Caco-2 (cell line): ENCODE results near the gene ADAMTS3. TPM values are rescaled to one million over a fixed set of nuclear protein-coding genes. Genes with fewer than 3 reads are reported as not detected.

Experiments
- BruUV-seq: library from RNA; stranded (reverse); fragments of 400-500 nt; replicated peaks from 2 replicates; lab custom pipeline; 2021; lab: Mats Ljungman, UMichigan
- CTCF ChIA-PET: fragments of 300-600 bp; sonication (Branson Sonifier 250); formaldehyde crosslinking; loops from one replicate; lab custom pipeline; 2022; ENCODE audit warnings: antibody characterized with exemption; lab: Charles Lee
- POLR2A ChIA-PET: fragments of 300-600 bp; sonication (Branson Sonifier 250); formaldehyde crosslinking; loops from one replicate; lab custom pipeline; 2022; ENCODE audit warnings: antibody characterized with exemption; lab: Charles Lee
- DNase-seq, 2 experiments: peaks; one replicate each; pipeline versions ENCODE4 v3.0.0 to v3.0.0-alpha.2; 2020 to 2022
- H3K27me3 ChIP-seq: replicated peaks from 2 replicates; pipeline ENCODE4 v1.6.0; 2011; ENCODE audit warnings: low read length; ENCODE audit not compliant: control insufficient read depth, insufficient read depth
- H3K36me3 ChIP-seq: 2 replicates; pipeline ENCODE4 v1.5.1; 2011; ENCODE audit warnings: low read length; ENCODE audit not compliant: control insufficient read depth, insufficient read depth
- H3K4me1 ChIP-seq: fragments of 250-450 bp; sonication (Bioruptor Pico); 2 replicates; pipeline ENCODE4 v1.5.1; 2020; ENCODE audit warnings: mild to moderate bottlenecking
- H3K4me3 ChIP-seq: 2 replicates; pipeline ENCODE4 v1.5.1; 2011; ENCODE audit warnings: low read depth, mild to moderate bottlenecking, control low read depth, low read length
- H3K9me3 ChIP-seq: fragments of 250-450 bp; sonication (Bioruptor Pico); 2 replicates; pipeline ENCODE4 v1.5.1; 2020; ENCODE audit warnings: mild to moderate bottlenecking, moderate library complexity
- H3K27ac Mint-ChIP-seq: one replicate; pipeline ENCODE4 v1.8.0; 2022; ENCODE audit warnings: mixed read lengths; ENCODE audit not compliant: unreplicated experiment
- H3K27me3 Mint-ChIP-seq: one replicate; pipeline ENCODE4 v1.8.0; 2022; ENCODE audit warnings: mixed read lengths; ENCODE audit not compliant: insufficient read depth, unreplicated experiment
- H3K36me3 Mint-ChIP-seq: one replicate; pipeline ENCODE4 v1.8.0; 2022; ENCODE audit warnings: mild to moderate bottlenecking, mixed read lengths; ENCODE audit not compliant: insufficient read depth, unreplicated experiment
- H3K4me1 Mint-ChIP-seq: one replicate; pipeline ENCODE4 v1.8.0; 2022; ENCODE audit warnings: low read depth, mixed read lengths; ENCODE audit not compliant: unreplicated experiment
- H3K4me3 Mint-ChIP-seq: one replicate; pipeline ENCODE4 v1.8.0; 2022; ENCODE audit warnings: mild to moderate bottlenecking, moderate library complexity, mixed read lengths; ENCODE audit not compliant: unreplicated experiment
- H3K9me3 Mint-ChIP-seq: one replicate; pipeline ENCODE4 v1.8.0; 2022; ENCODE audit warnings: mixed read lengths; ENCODE audit not compliant: unreplicated experiment
- intact Hi-C: fragments of 100-400 bp; cut with micrococcal nuclease; formaldehyde crosslinking; loops from one replicate; pipeline ENCODE4 v1.10.0; 2022; ENCODE audit not compliant: unreplicated experiment
- total RNA-seq: library from RNA; stranded (reverse); gene quantifications from 2 replicates; pipeline ENCODE4 v1.2.3, GENCODE V29; 2022
- TF ChIP-seq, protein P1 (sequence below), 2 experiments: fragments of 200-600 bp in 1 of 2; IDR thresholded peaks; 1 replicate in 1 of 2; 2 replicates in 1 of 2; pipeline versions ENCODE4 v1.5.1 to v1.8.0; 2011 to 2022; ENCODE audit warnings: antibody characterized with exemption in 1 of 2, control low read depth in 1 of 2, inconsistent platforms in 1 of 2, low read depth in 1 of 2, low read length in 1 of 2, mild to moderate bottlenecking in 1 of 2, moderate library complexity in 1 of 2; ENCODE audit not compliant: insufficient read depth in 1 of 2, severe bottlenecking in 1 of 2, unreplicated experiment in 1 of 2

Gene ADAMTS3
- total RNA-seq, 1 experiment from 2014 or later: not detected

DNA sequence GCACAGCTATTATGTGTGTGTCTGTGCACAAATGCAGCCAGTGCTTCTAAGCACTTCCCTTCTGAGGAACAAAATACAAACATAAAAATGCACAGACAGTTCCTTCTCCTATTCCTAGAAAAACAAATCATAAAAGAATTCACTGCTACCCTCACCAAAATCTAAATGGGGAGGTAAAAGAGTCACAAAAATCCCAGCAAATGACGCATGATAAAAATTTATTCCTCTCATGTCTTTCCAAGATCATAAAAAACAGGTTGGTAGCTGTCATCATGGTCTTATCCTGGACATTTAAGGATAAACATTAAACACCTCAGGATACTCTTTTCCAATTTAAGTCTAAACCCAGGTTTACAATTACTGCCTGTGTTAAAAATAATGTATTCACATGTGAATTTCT, 124.9 kb downstream of the ADAMTS3 start:
- TF ChIP-seq, protein P1, sequence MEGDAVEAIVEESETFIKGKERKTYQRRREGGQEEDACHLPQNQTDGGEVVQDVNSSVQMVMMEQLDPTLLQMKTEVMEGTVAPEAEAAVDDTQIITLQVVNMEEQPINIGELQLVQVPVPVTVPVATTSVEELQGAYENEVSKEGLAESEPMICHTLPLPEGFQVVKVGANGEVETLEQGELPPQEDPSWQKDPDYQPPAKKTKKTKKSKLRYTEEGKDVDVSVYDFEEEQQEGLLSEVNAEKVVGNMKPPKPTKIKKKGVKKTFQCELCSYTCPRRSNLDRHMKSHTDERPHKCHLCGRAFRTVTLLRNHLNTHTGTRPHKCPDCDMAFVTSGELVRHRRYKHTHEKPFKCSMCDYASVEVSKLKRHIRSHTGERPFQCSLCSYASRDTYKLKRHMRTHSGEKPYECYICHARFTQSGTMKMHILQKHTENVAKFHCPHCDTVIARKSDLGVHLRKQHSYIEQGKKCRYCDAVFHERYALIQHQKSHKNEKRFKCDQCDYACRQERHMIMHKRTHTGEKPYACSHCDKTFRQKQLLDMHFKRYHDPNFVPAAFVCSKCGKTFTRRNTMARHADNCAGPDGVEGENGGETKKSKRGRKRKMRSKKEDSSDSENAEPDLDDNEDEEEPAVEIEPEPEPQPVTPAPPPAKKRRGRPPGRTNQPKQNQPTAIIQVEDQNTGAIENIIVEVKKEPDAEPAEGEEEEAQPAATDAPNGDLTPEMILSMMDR (IDR thresholded peaks at IDR 0.05; ENCODE audit: insufficient read depth in 1 of 2, low read depth in 1 of 2, low read length in 1 of 2, severe bottlenecking in 1 of 2, unreplicated experiment in 1 of 2): no peak
- Mint-ChIP-seq H3K27ac (no peak overlapping the region), H3K36me3 (no peaks in the 10 kb centered on the region), H3K9me3 (no peaks in the 10 kb centered on the region), H3K4me3 (no peak overlapping the region), H3K27me3 (peaks cover 13% of the 10 kb centered on the region), H3K4me1 (no peaks in the 10 kb centered on the region)
- no TSS peak for BruUV-seq
- no peak for DNase-seq
- H3K4me3 ChIP-seq: no peak overlapping the region
- H3K9me3 ChIP-seq: no peaks in the 10 kb centered on the region
- H3K4me1 ChIP-seq: no peaks in the 10 kb centered on the region
- POLR2A ChIA-PET: no interaction called here
- H3K36me3 ChIP-seq: no peaks in the 10 kb centered on the region
- intact Hi-C loops: no loop called here
- CTCF ChIA-PET: no interaction called here
- no peaks in the 10 kb centered on the region for H3K27me3 ChIP-seq

DNA sequence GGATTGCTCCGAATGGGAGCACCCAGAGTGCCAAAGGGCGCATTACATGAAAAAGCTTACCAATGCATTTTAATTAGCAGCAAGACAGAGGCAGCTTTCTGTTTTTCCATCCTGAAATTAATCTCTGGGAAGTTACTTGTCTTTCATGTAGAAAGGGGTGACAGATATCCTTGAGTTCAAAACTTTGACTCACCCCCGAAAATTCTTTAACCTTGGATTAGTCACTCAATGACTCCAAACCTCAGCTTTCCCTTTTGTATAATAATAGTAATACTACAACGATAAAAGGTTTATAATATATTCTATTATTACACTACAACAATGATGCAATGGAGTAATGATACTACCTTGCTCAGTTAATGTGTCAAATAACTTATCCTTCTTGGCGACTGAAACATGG, 126.3 kb downstream of the ADAMTS3 start:
- CTCF ChIA-PET: no interaction called here
- no TSS peak for BruUV-seq
- intact Hi-C loops: no loop called here

DNA sequence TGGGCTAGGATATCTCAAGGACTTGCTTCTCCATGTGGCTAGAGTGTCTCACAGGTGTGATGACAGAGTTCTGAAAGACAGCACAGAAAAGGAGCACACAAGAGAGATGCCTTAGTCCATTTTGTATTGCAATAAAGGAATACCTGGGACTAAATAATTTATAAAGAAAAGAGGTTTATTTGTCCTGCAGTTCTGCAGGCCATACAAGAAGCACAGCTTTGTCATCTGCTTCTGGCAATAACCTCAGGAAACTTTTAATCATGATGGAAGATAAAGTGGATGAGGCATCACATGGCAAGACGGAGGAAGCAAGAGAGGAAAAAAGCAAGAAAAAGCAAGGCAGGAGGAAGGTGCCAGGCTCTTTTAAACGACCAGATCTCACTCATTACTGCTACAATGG, 126.9 kb downstream of the ADAMTS3 start:
- no peak overlapping the region for H3K27ac Mint-ChIP-seq
- CTCF ChIA-PET: no interaction called here
- Histone ChIP-seq H3K36me3 (no peaks in the 10 kb centered on the region), H3K4me1 (no peaks in the 10 kb centered on the region), H3K9me3 (no peaks in the 10 kb centered on the region), H3K4me3 (no peak overlapping the region), H3K27me3 (no peaks in the 10 kb centered on the region)
- no peak overlapping the region for H3K4me3 Mint-ChIP-seq
- no peak for DNase-seq
- H3K4me1 Mint-ChIP-seq: no peaks in the 10 kb centered on the region
- peaks cover 13% of the 10 kb centered on the region for H3K27me3 Mint-ChIP-seq
- intact Hi-C loops: no loop called here
- POLR2A ChIA-PET: no interaction called here
- TF ChIP-seq, protein P1 (IDR thresholded peaks at IDR 0.05; ENCODE audit: insufficient read depth in 1 of 2, low read depth in 1 of 2, low read length in 1 of 2, severe bottlenecking in 1 of 2, unreplicated experiment in 1 of 2): no peak
- no peaks in the 10 kb centered on the region for H3K36me3 Mint-ChIP-seq
- BruUV-seq: no TSS peak
- H3K9me3 Mint-ChIP-seq: no peaks in the 10 kb centered on the region

More for the DNA sequence above, 126.3 kb downstream of the ADAMTS3 start:
- no peak overlapping the region for H3K4me3 Mint-ChIP-seq
- POLR2A ChIA-PET: no interaction called here
- H3K9me3 Mint-ChIP-seq: no peaks in the 10 kb centered on the region
- no peak overlapping the region for H3K27ac Mint-ChIP-seq
- no peaks in the 10 kb centered on the region for H3K4me1 Mint-ChIP-seq
- H3K27me3 ChIP-seq: no peaks in the 10 kb centered on the region
- no peaks in the 10 kb centered on the region for H3K9me3 ChIP-seq
- H3K4me1 ChIP-seq: no peaks in the 10 kb centered on the region
- TF ChIP-seq, protein P1 (IDR thresholded peaks at IDR 0.05; ENCODE audit: insufficient read depth in 1 of 2, low read depth in 1 of 2, low read length in 1 of 2, severe bottlenecking in 1 of 2, unreplicated experiment in 1 of 2): no peak
- H3K36me3 Mint-ChIP-seq: no peaks in the 10 kb centered on the region
- H3K36me3 ChIP-seq: no peaks in the 10 kb centered on the region
- no peak overlapping the region for H3K4me3 ChIP-seq
- H3K27me3 Mint-ChIP-seq: peaks cover 13% of the 10 kb centered on the region
- DNase-seq: no peak
